ENCODE results near the gene KMO. TPM values are rescaled to one million over a fixed set of nuclear protein-coding genes. Genes with fewer than 3 reads are reported as not detected.

Gene KMO
- total and polyA plus RNA-seq, 2 of the 13 experiments (the other 11 are each of a cell fraction or from before 2014, with no cell fraction given), result 0.01 TPM; not detected in 1

- Histone ChIP-seq H3K27ac (ENCODE audit: extremely low read length, insufficient read depth, low read length) (no peak overlapping the region), H3K4me1 (ENCODE audit: insufficient read depth, low read length) (peaks cover 38% of the 10 kb centered on the region), H3K9ac (ENCODE audit: insufficient read depth, low read depth, low read length) (no peak overlapping the region), H4K20me1 (ENCODE audit: insufficient read depth, low read length) (no peaks in the 10 kb centered on the region), H2AFZ (ENCODE audit: low read length) (no peak overlapping the region), H3K4me2 (ENCODE audit: low read depth, low read length) (peak overlapping the region; percentile 97), H3K4me3 (replicated peaks in 1 of 3; ENCODE audit: insufficient read depth in 1 of 3, low read depth in 2 of 3, low read length in 3 of 3) (no peak overlapping the region), H3K36me3 (replicated peaks in 1 of 2; ENCODE audit: control insufficient read depth in 1 of 2, insufficient read depth in 2 of 2, low read length in 2 of 2) (no peaks in the 10 kb centered on the region), H3K27me3 (ENCODE audit: control insufficient read depth in 1 of 2, insufficient read depth in 2 of 2, low read length in 2 of 2) (no peaks in the 10 kb centered on the region; a peak in 1 of 5 replicates), H3K9me3 (ENCODE audit: low read length) (no peaks in the 10 kb centered on the region), H3K79me2 (ENCODE audit: insufficient read depth, low read length) (peaks cover 18% of the 10 kb centered on the region)
- in situ Hi-C loops (cut with HindIII; ENCODE audit: extremely low pct_ligation_motif_present, low pct_unique_long_range_greater_than_20kb), result no loop called here
- DNase-seq (ENCODE audit: low spot score) (no peak), FAIRE-seq (no peak), ATAC-seq (no peak)
- ChIA-PET POLR2A (interaction anchor here (1.6 kb wide), 1 partner anchor 32 kb away, joined by 5 read pairs; no protein-coding TSS in a partner anchor), CTCF (ENCODE audit: low intra/inter-chr PET ratio, low total read pairs) (no interaction called here)
- intact Hi-C loops (cut with micrococcal nuclease; ENCODE audit: unreplicated experiment), result no loop called here
- 0% methylated on average over 1 of the region's 1 CpG for WGBS (ENCODE audit: low lambda C conversion rate)
- no TSS peak for BruUV-seq (replicated peaks)
- TF ChIP-seq HNF4G (IDR thresholded peaks at IDR 0.05; ENCODE audit: borderline replicate concordance, low read depth, low read length), result 0 out of 2 replicates have a peak, but pooled peaks have one; percentile 32
- TF ChIP-seq HNF4G (CRISPR knock-in tag; IDR thresholded peaks at IDR 0.05; ENCODE audit: borderline replicate concordance, low read depth), result no peak
- peak; percentile 35; the same call in 1 of the 2 replicates for TF ChIP-seq NCOR1 (IDR thresholded peaks at IDR 0.05; ENCODE audit: borderline replicate concordance, low read length)
- peak; percentile 73 for TF ChIP-seq HNF4A (CRISPR knock-in tag; IDR thresholded peaks at IDR 0.05)
- TF ChIP-seq GPN1 (CRISPR knock-in tag; IDR thresholded peaks at IDR 0.05; ENCODE audit: borderline replicate concordance), result no peak
Observed at GRCh38 chr1:241642593-241642944, 110.4 kb downstream of the KMO start.

DNA sequence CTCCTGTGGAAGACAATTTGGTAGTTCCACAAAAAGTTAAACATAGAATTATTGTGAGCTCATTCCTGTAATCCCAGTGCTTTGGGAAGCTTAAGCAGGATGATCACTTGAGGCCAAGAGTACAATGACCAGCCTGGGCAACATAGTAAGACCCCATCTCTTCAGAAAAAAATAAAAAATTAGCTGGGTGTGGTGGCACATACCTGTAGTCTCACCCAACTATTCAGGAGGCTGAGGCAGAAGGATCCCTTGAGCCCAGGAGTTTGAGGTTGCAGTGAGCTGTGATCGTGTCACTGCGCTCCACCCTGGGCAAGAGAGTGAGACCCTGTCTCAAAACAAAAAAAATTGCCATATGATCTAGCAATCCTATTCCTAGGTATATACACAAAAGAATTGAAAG is 112.1 kb downstream of the KMO start:
- WGBS (ENCODE audit: low lambda C conversion rate), result 96% methylated on average over 2 of the region's 2 CpGs
- Histone ChIP-seq H3K9me3 (ENCODE audit: low read length) (no peaks in the 10 kb centered on the region), H3K27ac (ENCODE audit: extremely low read length, insufficient read depth, low read length) (no peak overlapping the region), H4K20me1 (ENCODE audit: insufficient read depth, low read length) (no peaks in the 10 kb centered on the region), H3K27me3 (ENCODE audit: control insufficient read depth in 1 of 2, insufficient read depth in 2 of 2, low read length in 2 of 2) (no peaks in the 10 kb centered on the region; a peak in 1 of 5 replicates), H2AFZ (ENCODE audit: low read length) (no peak overlapping the region), H3K4me3 (replicated peaks in 1 of 3; ENCODE audit: insufficient read depth in 1 of 3, low read depth in 2 of 3, low read length in 3 of 3) (no peak overlapping the region), H3K4me2 (ENCODE audit: low read depth, low read length) (no peak overlapping the region), H3K9ac (ENCODE audit: insufficient read depth, low read depth, low read length) (no peak overlapping the region), H3K4me1 (ENCODE audit: insufficient read depth, low read length) (peaks cover 26% of the 10 kb centered on the region), H3K79me2 (ENCODE audit: insufficient read depth, low read length) (peaks cover 2% of the 10 kb centered on the region), H3K36me3 (replicated peaks in 1 of 2; ENCODE audit: control insufficient read depth in 1 of 2, insufficient read depth in 2 of 2, low read length in 2 of 2) (no peaks in the 10 kb centered on the region)
- intact Hi-C loops (cut with micrococcal nuclease; ENCODE audit: unreplicated experiment) (no loop called here), in situ Hi-C loops (cut with HindIII; ENCODE audit: extremely low pct_ligation_motif_present, low pct_unique_long_range_greater_than_20kb) (no loop called here)
- BruUV-seq (replicated peaks), result no TSS peak
- ChIA-PET POLR2A (no interaction called here), CTCF (ENCODE audit: low intra/inter-chr PET ratio, low total read pairs) (no interaction called here)
- DNase-seq (ENCODE audit: low spot score) (no peak), ATAC-seq (no peak), FAIRE-seq (no peak)
- TF ChIP-seq ZKSCAN8 (CRISPR knock-in tag; IDR thresholded peaks at IDR 0.05; ENCODE audit: borderline replicate concordance) (no peak), TOE1 (CRISPR knock-in tag; IDR thresholded peaks at IDR 0.05) (no peak), ARNT (IDR thresholded peaks at IDR 0.05) (no peak), TEF (CRISPR knock-in tag; IDR thresholded peaks at IDR 0.05) (no peak), HNRNPH1 (optimal IDR thresholded peaks at IDR 0.05; ENCODE audit: low read depth, low read length) (no peak), ZNF225 (CRISPR knock-in tag; IDR thresholded peaks at IDR 0.05) (no peak), ZNF337 (CRISPR knock-in tag; IDR thresholded peaks at IDR 0.05; ENCODE audit: borderline replicate concordance, low read depth) (no peak), ZFP62 (CRISPR knock-in tag; IDR thresholded peaks at IDR 0.05) (no peak), ZNF616 (CRISPR knock-in tag; IDR thresholded peaks at IDR 0.05; ENCODE audit: low read depth) (no peak), HNF4A (CRISPR knock-in tag; IDR thresholded peaks at IDR 0.05) (no peak), GTF2F1 (IDR thresholded peaks at IDR 0.05; ENCODE audit: low read length) (no peak), NFATC3 (CRISPR knock-in tag; IDR thresholded peaks at IDR 0.05) (no peak), ZNF556 (CRISPR knock-in tag; IDR thresholded peaks at IDR 0.05; ENCODE audit: borderline replicate concordance) (no peak), ZNF383 (CRISPR knock-in tag; IDR thresholded peaks at IDR 0.05; ENCODE audit: borderline replicate concordance) (no peak)

All from HepG2 (cell line).